PC-3 (cell line): Measurements from ENCODE around the gene OR52W1.

ENCODE experiments used
- CTCF ChIP-seq: fragments of 300-600 bp; sonication (generic); conservative IDR thresholded peaks from 2 replicates; pipeline ENCODE4 v1.5.1; 2017; ENCODE audit warnings: antibody characterized with exemption, low read depth, mild to moderate bottlenecking, low read length
- EZH2phosphoT487 ChIP-seq: fragments of 300-600 bp; sonication (generic); IDR thresholded peaks from 2 replicates; pipeline ENCODE4 v1.6.1; 2018; ENCODE audit warnings: mild to moderate bottlenecking, antibody characterized with exemption, low read length, borderline replicate concordance

GRCh38 chr11:6216501-6216900 lies 17.5 kb downstream of the OR52W1 start:
- TF ChIP-seq CTCF (no peak), EZH2phosphoT487 (no peak)
